Hematopoietic multipotent progenitor cell (in vitro differentiated cells): ENCODE results near the gene RAP2C. TPM values are rescaled to one million over a fixed set of nuclear protein-coding genes. Genes with fewer than 3 reads are reported as not detected.

ENCODE experiments used
- DNase-seq, 3 donors: peaks; one replicate each; pipeline ENCODE4 v3.0.0-alpha.2; 2011 to 2015; ENCODE audit warnings: low read depth in 2 of 3, low spot score in 2 of 3
- total RNA-seq: library from RNA; depleted of rRNA; stranded (reverse); fragments of >200 nt; gene quantifications from one replicate; pipeline ENCODE4 v1.2.3, GENCODE V29; 2012

RAP2C gene
- 7.0 TPM for total RNA-seq

GRCh38 chrX:132219343-132219768 is at the start of gene RAP2C:
RAP2C (minus strand) TSS chrX:132219447; CDS start chrX:132217268, 2,179 bp downstream.
- DNase-seq, result peak; percentile 17 to 70 (median 56)

DNA sequence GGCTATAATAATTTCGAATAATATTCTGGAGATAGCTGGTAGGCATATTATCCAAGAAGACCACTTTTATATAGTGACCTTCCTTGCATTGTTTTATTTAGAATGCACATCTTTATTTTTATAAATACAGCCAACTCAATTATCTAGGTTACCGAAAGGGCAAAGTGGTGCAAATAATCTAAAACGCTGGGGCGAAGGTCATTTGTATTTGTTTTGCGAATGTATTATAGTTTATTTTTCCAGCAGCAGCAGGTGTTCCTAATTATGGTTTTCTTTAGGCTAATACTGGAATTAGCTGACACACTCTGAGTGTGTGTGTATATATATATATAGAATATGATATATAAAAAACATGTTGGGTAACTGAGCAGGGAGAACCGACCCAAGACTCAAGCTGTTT is 48.1 kb upstream of the RAP2C start:
- DNase-seq, result no peak

DNA sequence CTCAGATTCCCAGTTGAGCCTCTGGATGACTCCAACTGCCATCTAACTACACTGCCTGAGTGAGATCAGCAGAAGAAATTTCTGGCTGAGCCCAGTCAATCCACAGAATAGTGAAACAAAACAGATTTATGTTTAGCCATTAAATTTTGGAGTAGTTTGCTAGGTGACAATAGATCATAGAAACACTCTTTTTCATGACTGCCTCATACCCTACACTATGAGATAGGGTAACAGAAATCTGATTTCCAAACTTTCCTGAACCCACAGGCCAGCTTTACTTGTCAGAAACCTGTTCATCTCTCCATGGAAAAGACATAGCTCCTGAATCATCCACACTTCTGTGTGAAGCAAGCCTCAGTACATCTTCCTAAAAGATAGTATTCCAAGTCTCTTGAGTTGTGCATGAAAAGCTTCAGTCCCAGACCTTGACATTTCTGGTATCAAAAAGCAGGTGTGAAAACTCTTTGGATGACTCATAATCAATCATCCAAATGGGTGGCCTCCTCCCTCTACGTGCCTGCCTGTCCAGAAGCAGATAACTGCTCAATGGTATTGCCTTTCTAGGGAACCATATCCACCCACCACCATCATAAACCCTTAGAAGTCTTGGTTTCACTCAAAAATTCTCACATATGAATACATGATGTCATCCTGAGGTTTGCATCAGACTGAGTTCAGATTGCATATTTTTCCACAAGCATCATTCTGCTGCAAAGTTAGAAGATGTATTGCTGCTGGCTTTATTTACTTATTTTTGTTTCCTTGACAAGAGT is 47.5 kb upstream of the RAP2C start:
- DNase-seq, result no peak

DNA sequence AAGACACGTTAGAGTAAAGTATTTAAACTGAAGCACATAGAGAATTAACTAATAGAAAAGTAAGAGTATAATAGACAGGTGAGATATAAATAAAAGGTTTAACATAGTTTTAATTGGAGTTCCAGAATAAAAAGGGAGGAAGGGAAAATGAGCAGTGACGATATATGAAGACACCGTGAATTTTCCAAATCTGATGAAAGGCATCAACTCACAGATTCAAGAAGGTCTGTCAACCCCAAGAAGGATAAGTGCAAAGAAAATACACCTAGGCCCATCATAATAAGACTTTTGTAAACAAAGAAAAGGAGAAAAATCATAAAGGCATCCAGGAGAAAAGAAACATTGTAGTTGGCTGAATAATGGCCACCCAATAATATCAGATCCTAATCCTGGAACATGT is 43.9 kb upstream of the RAP2C start:
- no peak for DNase-seq

- no peak for DNase-seq
These were observed 39.3 kb upstream of the RAP2C start for GRCh38 chrX:132258509-132258908.

- DNase-seq, result no peak
These were observed 37.9 kb upstream of the RAP2C start for GRCh38 chrX:132257116-132257515.

DNA sequence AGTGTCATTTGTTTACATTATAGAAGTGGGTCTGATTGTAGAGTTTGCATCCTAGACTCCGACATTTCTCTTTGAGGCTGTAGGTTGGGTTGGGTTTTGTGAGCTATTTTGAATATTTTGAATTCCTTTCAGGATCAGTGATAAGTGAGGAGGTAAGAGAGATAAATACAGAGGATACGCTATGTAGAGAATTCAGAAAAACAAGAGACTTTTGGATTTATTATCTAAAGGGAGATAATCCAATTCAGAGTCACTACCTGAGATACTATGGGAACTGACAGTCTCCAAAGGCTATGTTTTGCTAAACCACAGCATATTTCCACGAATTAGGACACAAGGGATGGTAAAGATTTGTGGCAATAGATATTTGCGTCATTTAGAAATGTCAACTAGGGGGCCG is 16.9 kb upstream of the RAP2C start:
- DNase-seq, result no peak

- DNase-seq, result no peak
These were observed 16.2 kb upstream of the RAP2C start for GRCh38 chrX:132235488-132235887.

- peak in 1 of 3 donors; percentile 20 for DNase-seq
These were observed 12.3 kb upstream of the RAP2C start for GRCh38 chrX:132231587-132231986.

GRCh38 chrX:132227383-132228112 is 8.3 kb upstream of the RAP2C start:
- DNase-seq, result no peak

- DNase-seq, result peak in 1 of 3 donors; percentile 48
These were observed 6.9 kb upstream of the RAP2C start for GRCh38 chrX:132226169-132226568.

DNA sequence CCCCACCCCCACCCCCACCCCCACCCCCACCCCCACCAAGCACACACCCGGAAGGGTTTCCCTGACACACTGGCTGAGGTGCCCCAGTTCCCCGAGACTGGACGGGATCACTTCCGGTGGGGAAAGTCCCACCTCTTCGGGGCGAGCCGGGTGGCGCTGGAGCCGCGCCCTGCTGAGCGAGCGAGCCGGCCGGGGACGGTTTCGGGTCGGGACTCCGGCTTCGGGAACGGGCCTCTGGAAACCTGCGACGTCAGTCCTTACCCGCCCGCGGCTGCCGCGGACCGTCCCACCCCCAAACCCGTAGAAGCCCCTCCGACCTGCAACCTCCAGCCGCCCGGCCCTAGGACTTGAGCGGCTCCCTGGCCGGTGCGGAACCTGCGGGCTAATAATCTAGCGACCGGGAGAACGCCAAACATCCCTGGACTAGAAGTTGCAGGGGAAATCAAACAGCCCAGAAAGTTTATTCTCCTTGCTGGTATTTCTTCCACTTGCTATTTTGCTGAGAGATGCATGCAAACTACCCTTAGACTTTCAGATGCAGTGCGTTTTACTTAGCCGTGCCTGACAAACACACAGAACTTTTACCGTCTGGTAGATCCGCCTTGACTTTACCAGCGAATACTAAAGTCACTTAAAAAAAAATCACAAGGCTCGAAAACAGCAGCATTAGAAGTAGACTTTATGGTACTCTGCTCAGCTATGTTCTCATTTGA is 991 bp downstream of the RAP2C start:
- peak; percentile 35 to 88 (median 79) for DNase-seq

DNA sequence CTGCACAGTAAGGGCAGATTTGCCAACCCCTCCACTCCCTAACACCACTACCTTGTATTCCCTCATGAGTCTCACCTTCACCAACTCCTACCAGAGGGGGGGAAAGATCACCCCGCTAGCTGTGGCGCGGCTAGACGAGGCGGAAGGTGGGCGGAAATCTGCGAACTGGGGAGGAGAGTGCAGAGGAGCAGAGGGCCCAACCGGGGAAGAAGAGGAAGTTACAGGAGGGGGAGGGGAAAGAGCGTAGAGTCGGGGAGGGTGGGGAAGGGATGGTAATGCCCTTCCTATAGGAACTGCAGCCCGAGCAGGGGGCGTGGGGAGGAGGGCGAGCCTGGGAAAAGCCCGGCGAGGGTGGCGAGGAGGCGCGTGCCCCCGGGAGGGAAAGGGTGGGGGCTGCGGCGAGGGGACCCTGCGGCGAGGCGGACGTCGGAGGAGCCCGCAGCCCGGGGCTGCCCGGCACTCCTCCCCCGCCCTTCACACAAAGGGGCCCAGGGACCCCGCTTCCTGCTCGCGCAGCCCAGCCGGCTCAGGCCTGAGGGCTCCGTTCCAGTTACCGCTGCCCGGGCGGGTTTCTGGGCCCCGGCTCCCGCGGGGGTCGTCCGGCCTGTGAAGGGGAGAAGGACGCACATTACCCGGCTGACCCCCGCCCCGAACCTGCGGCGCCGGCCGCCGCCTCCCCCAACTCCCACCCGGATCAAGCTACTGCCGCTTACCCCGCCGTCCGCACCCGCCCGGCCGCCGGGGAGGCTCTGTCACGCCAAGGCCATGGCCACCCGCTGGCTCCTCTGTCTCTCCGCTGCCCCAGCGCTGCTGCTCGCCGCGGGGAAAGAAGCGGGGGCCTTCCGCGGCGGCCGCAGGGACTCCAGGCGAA is 1.8 kb downstream of the RAP2C start:
- DNase-seq, result peak; percentile 59 to 93 (median 87)

- DNase-seq, result peak; percentile 28 to 32 (median 30)
These were observed 2.4 kb downstream of the RAP2C start for GRCh38 chrX:132216806-132217202.

DNA sequence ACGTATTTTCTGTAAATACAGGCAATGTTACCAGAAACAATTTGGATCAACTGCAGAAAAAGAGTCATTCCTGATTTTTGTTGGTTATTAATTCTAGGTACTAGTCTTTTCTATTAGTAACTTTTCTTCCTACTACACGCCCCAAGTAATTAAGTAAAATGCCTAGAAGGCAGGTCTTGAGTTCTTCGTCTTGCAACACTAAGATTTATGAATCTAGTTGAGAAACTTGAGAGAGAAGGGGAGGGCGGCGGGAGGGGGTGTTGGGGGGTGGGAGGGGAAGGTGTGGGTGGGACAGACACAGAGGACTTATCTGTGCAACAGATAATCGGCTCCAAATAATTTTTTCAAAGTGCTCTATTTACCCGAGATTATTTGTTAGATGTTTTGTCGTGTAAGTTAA is 3.0 kb downstream of the RAP2C start:
- no peak for DNase-seq

DNA sequence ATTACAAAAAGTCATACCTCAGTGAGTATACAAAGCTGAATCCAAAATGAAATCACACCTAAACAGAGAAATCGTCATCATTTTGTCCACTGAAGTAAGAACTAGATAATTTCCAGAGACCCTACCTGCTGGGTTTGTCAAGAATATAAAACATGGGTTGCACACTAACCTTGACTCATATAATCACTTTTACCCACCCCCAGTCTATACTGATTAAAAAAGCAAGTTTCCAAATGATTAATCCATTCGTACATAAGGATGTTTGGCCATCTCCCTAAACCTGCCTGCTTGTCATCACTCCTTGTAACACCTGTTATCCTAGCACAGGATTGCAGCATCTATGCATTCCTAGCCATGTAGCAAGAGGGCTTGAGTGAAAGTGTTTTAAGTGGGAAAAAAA is 4.7 kb downstream of the RAP2C start:
- DNase-seq, result no peak

DNA sequence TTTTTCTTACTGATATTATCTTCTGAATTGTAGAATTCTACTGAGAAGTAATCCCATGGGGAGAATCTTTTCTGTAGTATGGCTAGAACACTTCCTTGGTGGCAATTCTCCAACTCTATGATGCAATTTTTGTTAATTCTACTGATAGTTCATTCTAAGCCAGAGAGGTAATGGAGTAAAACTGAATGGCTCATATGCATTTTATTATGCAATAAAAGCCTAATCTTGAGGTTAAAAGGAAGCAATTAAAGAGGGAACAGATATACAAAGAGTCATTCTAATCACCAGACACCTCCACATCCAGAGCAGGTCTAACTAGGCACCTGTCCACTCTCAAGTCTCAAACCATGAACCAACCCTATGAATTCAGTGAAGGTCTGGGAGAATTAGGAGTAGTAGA is 9.7 kb downstream of the RAP2C start:
- no peak for DNase-seq

DNA sequence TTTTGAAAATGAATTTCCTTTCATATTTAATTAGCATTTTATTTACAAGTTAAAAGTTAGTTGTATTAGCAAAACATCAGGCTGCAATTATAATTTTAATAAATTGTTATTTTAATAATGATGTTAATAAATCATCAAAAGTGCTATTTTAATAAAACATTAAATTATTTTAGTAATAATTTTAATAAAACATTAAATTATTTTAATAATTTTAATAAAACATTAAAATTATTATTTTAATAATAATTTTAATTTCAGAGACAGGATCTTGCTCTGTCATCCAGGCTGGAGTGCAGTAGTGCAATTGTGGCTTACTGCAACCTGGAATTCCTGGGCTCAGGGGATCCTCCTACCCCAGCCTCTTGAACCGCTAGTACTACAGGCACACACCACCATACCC is 10.8 kb downstream of the RAP2C start:
- no peak for DNase-seq

GRCh38 chrX:132207996-132208395 is 11.3 kb downstream of the RAP2C start:
- no peak for DNase-seq

DNA sequence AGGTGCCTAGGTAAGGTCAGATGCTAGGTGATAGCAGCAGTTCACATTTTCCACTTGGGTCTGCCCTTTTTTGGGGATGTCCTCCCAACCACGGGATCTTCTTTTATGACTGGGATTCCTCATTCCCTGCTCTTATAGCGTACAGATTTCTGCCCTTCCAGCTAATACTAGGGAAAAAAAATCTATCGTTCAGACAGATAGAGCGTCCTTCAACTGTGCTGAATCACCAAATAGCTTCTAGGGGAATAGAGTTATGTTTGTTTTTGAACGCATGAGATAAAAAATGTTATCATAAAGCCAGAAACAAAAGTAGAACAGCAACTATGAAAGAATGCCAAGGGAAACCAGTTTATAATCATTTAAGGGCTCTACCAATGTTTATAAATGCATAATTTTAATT is 13.0 kb downstream of the RAP2C start:
- no peak for DNase-seq
